ENCODE measurements around the gene ORAI1.

DNA sequence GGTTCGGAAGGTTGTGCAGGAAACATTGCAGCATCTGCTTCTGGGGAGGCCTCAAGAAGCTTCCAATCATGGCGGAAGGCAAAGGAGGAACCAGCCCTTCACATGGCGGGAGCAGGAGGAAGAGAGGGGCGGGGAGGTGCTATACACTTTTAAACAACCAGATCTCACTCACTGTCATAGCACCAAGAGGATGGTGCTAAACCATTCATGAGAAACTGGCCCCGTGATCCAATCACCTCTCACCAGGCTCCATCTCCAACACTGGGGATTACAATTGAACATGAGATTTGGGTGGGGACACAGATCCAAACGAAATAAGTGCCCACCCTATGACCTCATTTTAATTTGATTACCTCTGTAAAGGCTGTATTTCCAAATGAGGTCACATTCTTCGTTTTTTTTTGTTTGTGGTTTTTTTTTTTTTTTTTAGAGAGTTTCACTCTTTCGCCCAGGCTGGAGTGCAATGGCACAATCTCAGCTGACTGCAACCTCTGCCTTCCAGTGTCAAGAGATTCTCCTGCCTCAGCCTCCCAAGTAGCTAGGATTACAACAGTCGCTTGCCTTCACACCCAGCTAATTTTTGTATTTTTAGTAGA is 11.4 kb upstream of the ORAI1 start:
- no peak for TF ChIP-seq CTCF (conservative IDR thresholded peaks at IDR 0.05)
- no peak for TF ChIP-seq EZH2 (IDR thresholded peaks at IDR 0.05; ENCODE audit: low read depth)
